Fibroblast of the aortic adventitia (primary cell): Measurements from ENCODE around the gene C10orf105. TPM values are rescaled to one million over a fixed set of nuclear protein-coding genes. Genes with fewer than 3 reads are reported as not detected.

Experiments
- DNase-seq: peaks from one replicate; pipeline ENCODE4 v3.0.0-alpha.2; 2010; ENCODE audit warnings: low read depth
- H3K4me3 ChIP-seq: 2 replicates; pipeline ENCODE4 v1.5.1; 2011; ENCODE audit warnings: low read depth, mild to moderate bottlenecking, control low read depth, low read length, moderate library complexity
- CTCF ChIP-seq: IDR thresholded peaks from 2 replicates; pipeline ENCODE4 v1.5.1; 2011; ENCODE audit warnings: mild to moderate bottlenecking, low read length, control low read depth, inconsistent platforms; ENCODE audit not compliant: insufficient read depth
- total RNA-seq: library from RNA; depleted of rRNA; stranded (reverse); fragments of >200 nt; gene quantifications from 2 replicates; pipeline ENCODE4 v1.2.3, GENCODE V29; 2012; ENCODE audit warnings: low replicate concordance

The C10orf105 gene
- total RNA-seq, 1 donor = under 0.01 TPM

GRCh38 chr10:71712170-71712569 is 7.4 kb downstream of the C10orf105 start:
- H3K4me3 ChIP-seq = no peak overlapping the region
- no peak for DNase-seq
- no peak for TF ChIP-seq CTCF

- no peak for DNase-seq
- no peak for TF ChIP-seq CTCF
- no peak overlapping the region for H3K4me3 ChIP-seq
Observed at GRCh38 chr10:71711052-71711623, 8.4 kb downstream of the C10orf105 start.

- H3K4me3 ChIP-seq = no peak overlapping the region
- no peak for TF ChIP-seq CTCF
- no peak for DNase-seq
Observed at GRCh38 chr10:71710519-71710918, 9.1 kb downstream of the C10orf105 start.

GRCh38 chr10:71708897-71709882 is 10.4 kb downstream of the C10orf105 start:
- no peak overlapping the region for H3K4me3 ChIP-seq
- no peak for DNase-seq
- no peak for TF ChIP-seq CTCF

- peak; percentile 81 for TF ChIP-seq CTCF
- DNase-seq = peak; percentile 40
- H3K4me3 ChIP-seq = no peak overlapping the region
Observed at GRCh38 chr10:71708301-71708703, 11.3 kb downstream of the C10orf105 start.

- no peak overlapping the region for H3K4me3 ChIP-seq
- no peak for TF ChIP-seq CTCF
- no peak for DNase-seq
Observed at GRCh38 chr10:71707240-71707789, 12.3 kb downstream of the C10orf105 start.
